Measurements from ENCODE around the gene PPA2.

PPA2 gene

DNA sequence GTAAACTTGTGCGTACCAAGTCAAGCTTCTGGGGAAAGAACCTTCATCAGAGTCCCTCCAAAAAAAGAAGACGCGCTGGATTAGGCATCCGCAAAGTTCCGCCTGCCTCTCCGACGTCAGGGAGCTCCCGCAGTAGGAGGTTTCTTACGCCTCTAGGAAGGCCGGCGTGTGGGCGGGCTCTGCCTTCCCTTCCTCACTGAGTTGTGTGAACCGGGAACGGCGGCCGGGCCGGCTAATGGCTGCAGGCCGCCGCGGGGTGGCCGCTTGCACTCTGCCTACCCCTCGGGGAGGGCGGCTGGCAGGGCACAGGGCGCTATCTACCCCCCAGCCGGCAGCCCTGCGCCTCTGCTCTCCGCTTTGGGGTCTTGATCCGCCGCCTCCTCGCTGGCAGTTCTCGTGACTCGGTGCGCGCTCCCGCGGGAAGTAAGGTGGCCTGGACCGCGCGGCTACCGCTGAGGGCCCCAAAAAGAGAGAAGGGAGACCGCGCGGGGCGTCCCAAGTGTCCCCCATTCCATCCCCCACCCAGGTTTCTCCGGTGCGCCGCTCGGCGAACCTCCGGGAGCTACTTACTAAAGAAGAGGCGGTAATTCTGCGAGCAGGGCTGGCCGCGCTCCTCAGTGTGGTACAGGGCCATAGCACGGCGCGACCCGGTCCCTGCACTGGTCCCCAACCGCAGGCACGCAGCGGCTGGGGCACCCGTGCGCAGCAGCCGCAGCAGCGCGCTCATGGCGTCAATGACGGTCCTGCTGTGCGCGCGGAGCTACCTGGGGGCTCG lies at the start of gene PPA2:
TSS of gene PPA2 (minus strand) at position 739 of the 775 bp plus-strand sequence. CDS start at position 727, 12 bp downstream.
- H3K4me1 ChIP-seq (ENCODE audit: low read length) = peaks cover 26% of the 10 kb centered on the region
- peak within 1 kb of the TSS; percentile 96 for H3K9ac ChIP-seq (ENCODE audit: low read length)
- H3K27me3 ChIP-seq (ENCODE audit: low read depth, low read length) = no peaks in the 10 kb centered on the region
- H3K36me3 ChIP-seq (replicated peaks; ENCODE audit: low read depth, low read length) = peaks cover 29% of the 10 kb centered on the region
- peak within 1 kb of the TSS; percentile 72 for H3K4me2 ChIP-seq (ENCODE audit: low read length)
- TF ChIP-seq, protein P1, sequence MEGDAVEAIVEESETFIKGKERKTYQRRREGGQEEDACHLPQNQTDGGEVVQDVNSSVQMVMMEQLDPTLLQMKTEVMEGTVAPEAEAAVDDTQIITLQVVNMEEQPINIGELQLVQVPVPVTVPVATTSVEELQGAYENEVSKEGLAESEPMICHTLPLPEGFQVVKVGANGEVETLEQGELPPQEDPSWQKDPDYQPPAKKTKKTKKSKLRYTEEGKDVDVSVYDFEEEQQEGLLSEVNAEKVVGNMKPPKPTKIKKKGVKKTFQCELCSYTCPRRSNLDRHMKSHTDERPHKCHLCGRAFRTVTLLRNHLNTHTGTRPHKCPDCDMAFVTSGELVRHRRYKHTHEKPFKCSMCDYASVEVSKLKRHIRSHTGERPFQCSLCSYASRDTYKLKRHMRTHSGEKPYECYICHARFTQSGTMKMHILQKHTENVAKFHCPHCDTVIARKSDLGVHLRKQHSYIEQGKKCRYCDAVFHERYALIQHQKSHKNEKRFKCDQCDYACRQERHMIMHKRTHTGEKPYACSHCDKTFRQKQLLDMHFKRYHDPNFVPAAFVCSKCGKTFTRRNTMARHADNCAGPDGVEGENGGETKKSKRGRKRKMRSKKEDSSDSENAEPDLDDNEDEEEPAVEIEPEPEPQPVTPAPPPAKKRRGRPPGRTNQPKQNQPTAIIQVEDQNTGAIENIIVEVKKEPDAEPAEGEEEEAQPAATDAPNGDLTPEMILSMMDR (IDR thresholded peaks at IDR 0.05; ENCODE audit: low read depth, low read length) = no peak
- no peak for TF ChIP-seq EZH2phosphoT487 (IDR thresholded peaks at IDR 0.05; ENCODE audit: low read depth)
- peak within 1 kb of the TSS; percentile 67 for H2AFZ ChIP-seq (ENCODE audit: low read depth, low read length)
- H3K4me3 ChIP-seq (ENCODE audit: low read length) = peak within 1 kb of the TSS; percentile 90
- H4K20me1 ChIP-seq (ENCODE audit: insufficient read depth, low read length) = peaks cover 42% of the 10 kb centered on the region
- peaks cover 51% of the 10 kb centered on the region for H3K79me2 ChIP-seq (ENCODE audit: low read length)
- no peaks in the 10 kb centered on the region for H3K9me3 ChIP-seq (ENCODE audit: insufficient read depth, low read length)
- H3K27ac ChIP-seq (ENCODE audit: low read length) = peak within 1 kb of the TSS; percentile 85

DNA sequence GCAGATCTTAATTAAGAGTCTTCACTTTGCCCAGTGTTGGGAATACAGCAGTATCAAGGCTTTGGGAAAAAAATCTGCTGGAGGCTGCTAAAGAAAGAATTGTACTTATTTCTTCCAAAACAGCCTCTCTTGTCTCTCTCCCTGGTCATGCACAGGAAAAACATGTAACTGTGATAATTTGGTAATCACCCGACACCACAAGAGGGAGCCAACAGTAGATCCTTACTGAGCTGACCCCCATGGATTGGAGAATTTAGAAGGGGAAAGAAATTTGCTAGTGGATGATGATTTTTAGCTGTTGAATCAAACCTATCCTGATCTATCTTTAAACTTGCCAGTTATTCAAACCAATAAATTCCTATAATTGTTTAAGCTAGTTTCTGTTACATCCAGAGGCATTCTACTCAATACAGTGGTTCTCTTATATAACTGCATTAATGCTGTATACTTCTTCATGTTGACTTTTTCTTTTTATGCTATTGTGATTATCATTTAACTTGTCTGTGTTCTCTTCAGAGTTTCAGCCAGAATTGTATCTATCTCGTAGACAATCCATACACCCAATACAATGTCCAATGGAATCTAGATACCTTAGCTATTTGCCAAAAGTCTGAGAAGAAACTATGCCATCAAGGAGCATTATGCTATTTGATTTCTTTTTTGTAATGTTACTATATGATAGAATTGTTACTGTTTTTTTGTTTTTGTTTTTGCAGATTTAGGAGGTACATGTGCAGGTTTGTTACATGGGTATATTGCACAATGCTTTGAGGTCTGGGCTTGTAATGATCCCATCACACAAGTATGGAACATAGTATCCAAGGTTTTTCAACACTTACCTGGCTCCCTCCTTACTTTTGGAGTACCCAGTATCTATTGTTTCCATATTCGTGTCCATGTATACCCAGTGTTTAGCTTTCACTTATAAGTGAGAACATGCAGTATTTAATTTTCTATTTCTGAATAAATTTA lies 47.2 kb upstream of the PPA2 start:
- Histone ChIP-seq H3K36me3 (replicated peaks; ENCODE audit: low read depth, low read length) (no peaks in the 10 kb centered on the region), H3K4me1 (ENCODE audit: low read length) (no peaks in the 10 kb centered on the region), H3K27ac (ENCODE audit: low read length) (no peak overlapping the region), H3K4me2 (ENCODE audit: low read length) (no peak overlapping the region), H3K79me2 (ENCODE audit: low read length) (no peaks in the 10 kb centered on the region), H3K9me3 (ENCODE audit: insufficient read depth, low read length) (no peaks in the 10 kb centered on the region), H2AFZ (ENCODE audit: low read depth, low read length) (no peak overlapping the region), H3K27me3 (ENCODE audit: low read depth, low read length) (no peaks in the 10 kb centered on the region), H4K20me1 (ENCODE audit: insufficient read depth, low read length) (no peaks in the 10 kb centered on the region), H3K4me3 (ENCODE audit: low read length) (no peak overlapping the region), H3K9ac (ENCODE audit: low read length) (no peak overlapping the region)
- no peak for TF ChIP-seq EZH2phosphoT487 (IDR thresholded peaks at IDR 0.05; ENCODE audit: low read depth)
- TF ChIP-seq, protein P1 (IDR thresholded peaks at IDR 0.05; ENCODE audit: low read depth, low read length) = peak; percentile 93

DNA sequence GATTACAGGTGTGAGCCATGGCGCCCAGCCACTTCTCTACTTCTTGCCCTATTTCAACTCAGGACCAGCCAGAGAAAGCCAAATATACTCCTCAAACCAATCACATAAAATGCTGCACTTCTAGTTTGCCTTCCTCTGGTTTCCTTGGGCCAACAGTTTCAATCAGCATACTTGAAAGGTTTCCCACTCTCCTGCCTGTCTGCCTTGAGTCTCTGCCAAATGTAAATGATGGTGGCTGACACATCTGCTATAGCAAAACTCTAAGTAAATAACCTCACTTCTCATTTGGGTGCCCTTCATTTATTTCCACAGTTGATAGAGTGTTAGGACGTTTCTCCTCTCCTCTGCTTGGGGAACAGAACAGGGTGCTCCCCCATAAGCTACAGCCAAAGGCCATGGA lies 36.4 kb upstream of the PPA2 start:
- peak overlapping the region; percentile 52 for H3K4me2 ChIP-seq (ENCODE audit: low read length)

More for the DNA sequence above, 36.4 kb upstream of the PPA2 start:
- Histone ChIP-seq H3K27me3 (ENCODE audit: low read depth, low read length) (no peaks in the 10 kb centered on the region), H3K36me3 (replicated peaks; ENCODE audit: low read depth, low read length) (no peaks in the 10 kb centered on the region), H4K20me1 (ENCODE audit: insufficient read depth, low read length) (no peaks in the 10 kb centered on the region), H3K4me3 (ENCODE audit: low read length) (no peak overlapping the region), H3K9ac (ENCODE audit: low read length) (no peak overlapping the region), H3K9me3 (ENCODE audit: insufficient read depth, low read length) (no peaks in the 10 kb centered on the region), H3K4me1 (ENCODE audit: low read length) (peaks cover 23% of the 10 kb centered on the region), H2AFZ (ENCODE audit: low read depth, low read length) (peak overlapping the region; percentile 36; the same call in 1 of the 2 replicates), H3K79me2 (ENCODE audit: low read length) (no peaks in the 10 kb centered on the region), H3K27ac (ENCODE audit: low read length) (peak overlapping the region; percentile 29)
- no peak for TF ChIP-seq EZH2phosphoT487 (IDR thresholded peaks at IDR 0.05; ENCODE audit: low read depth)
- TF ChIP-seq, protein P1 (IDR thresholded peaks at IDR 0.05; ENCODE audit: low read depth, low read length) = no peak

Measured in OCI-LY3 (cell line).